Measurements from ENCODE around the gene PIK3CB.

DNA sequence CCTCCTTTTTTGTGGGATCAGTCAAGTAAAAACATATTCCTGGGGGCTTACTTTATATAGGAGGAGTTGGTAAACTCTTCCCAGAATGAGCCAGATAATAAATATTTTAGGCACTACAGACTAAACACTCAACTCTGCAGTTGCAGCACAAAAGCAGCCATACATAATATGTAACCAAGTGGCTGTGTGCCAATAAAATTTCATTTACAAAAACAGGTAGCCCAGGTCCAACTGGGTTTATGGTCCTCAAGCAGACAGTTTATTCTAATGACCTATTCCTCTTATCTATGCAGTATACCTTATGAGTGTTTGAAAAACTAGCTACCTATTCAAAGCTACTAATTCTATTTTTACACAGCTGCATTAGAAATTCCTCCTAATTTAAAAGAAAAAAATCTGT, 164.3 kb downstream of the PIK3CB start:
- no peak for TF ChIP-seq CTCF (IDR thresholded peaks at IDR 0.05; ENCODE audit: insufficient read depth, low read length, poor library complexity, severe bottlenecking)
- no peak for TF ChIP-seq EZH2phosphoT487 (conservative IDR thresholded peaks at IDR 0.05; ENCODE audit: low read length)
